HG02571 (cell line): ENCODE data around the gene DDX23.

Experiments
- ATAC-seq: cut with Tn5 transposase; IDR thresholded peaks from one replicate; pipeline ENCODE4 v1.9.1; 2021; ENCODE audit warnings: mild to moderate bottlenecking, moderate library complexity; ENCODE audit not compliant: unreplicated experiment

The DDX23 gene

GRCh38 chr12:48800971-48801370 is 51.0 kb downstream of the DDX23 start:
- ATAC-seq, result no peak

GRCh38 chr12:48800457-48800856 is 51.5 kb downstream of the DDX23 start:
- ATAC-seq, result no peak

GRCh38 chr12:48796976-48797375 is 55.0 kb downstream of the DDX23 start:
- ATAC-seq, result no peak

- no peak for ATAC-seq
Observed at GRCh38 chr12:48795550-48796455, 56.2 kb downstream of the DDX23 start.

- ATAC-seq, result no peak
Observed at GRCh38 chr12:48794870-48795269, 57.1 kb downstream of the DDX23 start.

- no peak for ATAC-seq
Observed at GRCh38 chr12:48793696-48794095, 58.3 kb downstream of the DDX23 start.

GRCh38 chr12:48789858-48790326 is 62.1 kb downstream of the DDX23 start:
- ATAC-seq, result no peak

GRCh38 chr12:48788854-48789775 is 62.8 kb downstream of the DDX23 start, which contains the start of gene ADCY6:
Gene ADCY6, minus strand, starts transcription at chr12:48789089. Its CDS starts 5,655 bp downstream, at chr12:48783434.
- ATAC-seq, result no peak

- no peak for ATAC-seq
Observed at GRCh38 chr12:48788524-48788853, 63.5 kb downstream of the DDX23 start.

- ATAC-seq, result no peak
Observed at GRCh38 chr12:48787791-48788523, 64.0 kb downstream of the DDX23 start.

- ATAC-seq, result no peak
Observed at GRCh38 chr12:48786591-48787544, 65.1 kb downstream of the DDX23 start.

GRCh38 chr12:48783432-48783831 is 68.5 kb downstream of the DDX23 start:
- ATAC-seq, result no peak

- ATAC-seq, result no peak
Observed at GRCh38 chr12:48782457-48783395, 69.2 kb downstream of the DDX23 start.

GRCh38 chr12:48781750-48782456 is 70.1 kb downstream of the DDX23 start:
- no peak for ATAC-seq

GRCh38 chr12:48780381-48781025 is 71.5 kb downstream of the DDX23 start:
- no peak for ATAC-seq

- ATAC-seq, result no peak
Observed at GRCh38 chr12:48779869-48780268, 72.1 kb downstream of the DDX23 start.
